ENCODE results near the gene RMI2. TPM values are rescaled to one million over a fixed set of nuclear protein-coding genes. Genes with fewer than 3 reads are reported as not detected.

RMI2 gene
- total RNA-seq, 1 donor from 2014 or later, result 5.6 TPM

- Histone ChIP-seq H3K27me3 (ENCODE audit: control insufficient read depth, insufficient read depth, low read length) (peaks cover 7% of the 10 kb centered on the region), H3K36me3 (ENCODE audit: control insufficient read depth, insufficient read depth, low read length) (no peaks in the 10 kb centered on the region), H3K4me3 (ENCODE audit: low read depth, low read length) (no peak overlapping the region)
- no peak for DNase-seq (ENCODE audit: low read depth)
- no peak for TF ChIP-seq CTCF (IDR thresholded peaks at IDR 0.05; ENCODE audit: insufficient read depth, low read length, poor library complexity, severe bottlenecking)
Measured at GRCh38 chr16:11398136-11398535, 52.9 kb downstream of the RMI2 start.

GRCh38 chr16:11398851-11399250, 53.6 kb downstream of the RMI2 start:
- no peak overlapping the region for H3K4me3 ChIP-seq (ENCODE audit: low read depth, low read length)
- TF ChIP-seq CTCF (IDR thresholded peaks at IDR 0.05; ENCODE audit: insufficient read depth, low read length, poor library complexity, severe bottlenecking), result no peak
- no peak for DNase-seq (ENCODE audit: low read depth)
- H3K36me3 ChIP-seq (ENCODE audit: control insufficient read depth, insufficient read depth, low read length), result no peaks in the 10 kb centered on the region
- peaks cover 14% of the 10 kb centered on the region for H3K27me3 ChIP-seq (ENCODE audit: control insufficient read depth, insufficient read depth, low read length)

DNA sequence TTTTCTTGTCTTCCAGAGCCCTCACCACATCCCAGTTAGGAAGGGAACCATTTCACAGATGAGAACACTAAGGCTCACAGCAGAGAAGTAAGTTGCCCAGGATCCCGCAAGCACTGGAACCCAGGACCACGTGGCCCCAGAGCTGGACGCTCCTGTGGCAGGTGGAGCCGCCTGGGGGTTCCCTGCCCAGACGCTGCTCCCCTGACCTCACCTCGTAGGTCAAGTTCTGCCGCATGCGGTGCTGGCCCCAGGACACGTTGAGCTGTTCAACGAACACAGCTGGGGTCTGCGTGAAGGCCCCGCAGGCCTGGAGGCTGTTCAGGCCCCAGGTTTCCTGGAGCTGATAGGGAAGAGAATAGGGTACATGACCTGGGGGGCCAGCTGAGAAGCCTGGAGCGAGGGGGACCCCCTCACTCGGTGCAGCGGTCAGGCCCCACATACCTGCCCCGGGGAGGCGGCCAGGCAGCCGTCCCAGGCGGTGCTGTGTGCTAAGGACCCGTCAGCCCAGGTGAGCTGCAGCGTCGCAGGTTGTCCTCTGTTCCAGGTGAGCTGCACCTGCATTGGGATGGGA, 54.1 kb downstream of the RMI2 start:
- Histone ChIP-seq H3K27me3 (ENCODE audit: control insufficient read depth, insufficient read depth, low read length) (peaks cover 18% of the 10 kb centered on the region), H3K4me3 (ENCODE audit: low read depth, low read length) (no peak overlapping the region), H3K36me3 (ENCODE audit: control insufficient read depth, insufficient read depth, low read length) (no peaks in the 10 kb centered on the region)
- DNase-seq (ENCODE audit: low read depth), result no peak
- TF ChIP-seq CTCF (IDR thresholded peaks at IDR 0.05; ENCODE audit: insufficient read depth, low read length, poor library complexity, severe bottlenecking), result no peak

GRCh38 chr16:11400076-11400475, 54.8 kb downstream of the RMI2 start:
- no peak for TF ChIP-seq CTCF (IDR thresholded peaks at IDR 0.05; ENCODE audit: insufficient read depth, low read length, poor library complexity, severe bottlenecking)
- H3K27me3 ChIP-seq (ENCODE audit: control insufficient read depth, insufficient read depth, low read length), result peaks cover 21% of the 10 kb centered on the region
- no peak for DNase-seq (ENCODE audit: low read depth)
- H3K4me3 ChIP-seq (ENCODE audit: low read depth, low read length), result no peak overlapping the region
- H3K36me3 ChIP-seq (ENCODE audit: control insufficient read depth, insufficient read depth, low read length), result no peaks in the 10 kb centered on the region

Other genes starting within 250 kb of the RMI2 start
- gene SOCS1, start 89.3 kb upstream of the RMI2 start, total RNA-seq, result 1.2 and 3.5 TPM in 2 replicates
- gene TNP2, start 76.1 kb upstream of the RMI2 start, total RNA-seq, result not detected in 2 replicates
- gene PRM3, start 71.8 kb upstream of the RMI2 start, total RNA-seq, result not detected in 2 replicates
- not detected in 2 replicates for gene PRM2, start 69.0 kb upstream of the RMI2 start, total RNA-seq
- not detected in 2 replicates for gene PRM1, start 64.1 kb upstream of the RMI2 start, total RNA-seq
- 55.8 and 61.6 TPM in 2 replicates for gene LITAF, start 241.5 kb downstream of the RMI2 start, total RNA-seq

Measured in kidney epithelial cell (primary cell).